Raji (cell line): ENCODE results near the gene TMC4.
A peak's percentile ranks its signal among the peaks of the same experiment; 100 is the strongest.

Experiments used
- POLR2A ChIP-seq: IDR thresholded peaks from 2 replicates; pipeline ENCODE4 v1.6.1; 2011; ENCODE audit warnings: low read depth, low read length, control low read depth; ENCODE audit not compliant: insufficient read depth

Gene TMC4

DNA sequence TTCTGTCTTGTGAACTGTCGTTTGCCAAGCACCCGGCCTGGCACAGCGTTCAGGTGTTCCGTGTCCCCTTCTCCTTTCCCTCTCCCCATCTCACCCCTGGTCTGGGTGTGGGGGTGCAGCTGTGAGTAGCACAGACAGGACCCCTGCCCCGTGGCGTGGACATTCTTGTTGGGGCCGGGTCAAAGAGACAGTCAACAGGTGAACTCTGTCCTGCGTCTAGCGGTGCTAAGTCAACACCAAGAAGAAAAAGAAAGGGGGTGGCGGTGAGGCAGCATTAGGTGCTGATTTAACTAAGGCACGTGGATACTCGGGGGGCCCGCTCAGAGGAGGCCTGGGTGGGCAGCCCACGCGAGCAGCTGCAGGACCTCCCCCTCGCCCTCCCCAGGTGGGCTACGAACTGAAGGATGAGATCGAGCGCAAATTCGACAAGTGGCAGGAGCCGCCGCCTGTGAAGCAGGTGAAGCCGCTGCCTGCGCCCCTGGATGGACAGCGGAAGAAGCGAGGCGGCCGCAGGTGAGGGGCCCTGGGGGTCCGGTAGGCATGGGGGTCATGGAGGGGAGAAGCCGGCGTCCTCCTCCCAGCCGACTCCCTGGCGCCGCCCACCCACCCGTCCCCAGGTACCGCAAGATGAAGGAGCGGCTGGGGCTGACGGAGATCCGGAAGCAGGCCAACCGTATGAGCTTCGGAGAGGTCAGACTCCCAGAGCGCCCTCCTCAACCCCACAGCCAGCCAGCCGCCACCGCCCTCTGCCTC lies 45.1 kb downstream of the TMC4 start:
- TF ChIP-seq POLR2A: no peak

GRCh38 chr19:54125713-54126112 lies 47.2 kb downstream of the TMC4 start:
- TF ChIP-seq POLR2A: no peak

GRCh38 chr19:54124393-54124792 lies 48.6 kb downstream of the TMC4 start:
- no peak for TF ChIP-seq POLR2A

GRCh38 chr19:54123682-54124081 lies 49.3 kb downstream of the TMC4 start:
- no peak for TF ChIP-seq POLR2A

- no peak for TF ChIP-seq POLR2A
Observed at GRCh38 chr19:54121259-54121658, 51.7 kb downstream of the TMC4 start.

DNA sequence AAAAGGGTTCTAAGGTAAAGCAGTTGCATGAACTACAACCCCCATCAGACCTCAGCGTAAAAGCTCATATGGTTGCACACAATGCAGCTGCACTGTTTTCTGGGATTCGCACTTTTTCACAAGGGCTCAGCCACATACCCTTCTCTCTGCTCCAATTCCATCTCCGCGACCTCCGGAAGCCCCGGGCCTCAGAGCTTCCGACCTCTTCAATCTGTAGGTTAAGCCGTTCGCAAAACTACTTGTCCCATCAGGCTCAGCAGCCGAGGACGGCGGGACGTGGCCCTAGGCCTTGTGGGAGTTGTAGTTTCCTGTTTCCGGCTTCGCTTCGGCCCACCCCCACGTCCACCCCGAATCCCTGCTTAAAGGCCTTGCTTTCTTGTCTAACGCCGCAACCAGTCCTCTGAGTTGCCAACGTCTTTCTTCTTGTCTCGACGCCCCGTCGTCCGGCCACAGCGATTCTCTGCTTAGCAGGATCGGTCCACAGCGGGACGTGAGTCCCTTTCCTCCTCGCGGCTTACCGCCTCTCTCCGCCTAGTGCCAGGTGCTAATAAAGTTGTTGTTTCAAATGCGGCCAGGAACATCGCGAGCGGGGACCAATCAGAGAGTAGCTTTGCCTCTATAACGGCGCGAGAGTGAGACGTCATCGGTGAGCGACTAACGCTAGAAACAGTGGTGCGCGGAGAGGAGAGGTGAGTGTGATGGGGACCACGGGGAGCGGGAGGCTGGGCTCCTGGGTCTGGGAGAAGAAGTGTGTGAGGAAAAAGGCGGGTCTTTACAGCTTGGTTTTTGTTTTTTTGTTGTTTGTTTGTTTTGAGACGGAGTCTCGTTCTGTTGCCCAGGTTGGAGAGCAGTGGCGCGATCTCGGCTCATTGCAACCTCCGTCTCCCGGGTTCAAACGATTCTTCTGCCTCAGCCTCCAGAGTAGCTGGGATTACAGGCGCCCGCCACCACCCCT lies 57.6 kb downstream of the TMC4 start, which contains the start of the genes PRPF31 and TFPT:
Gene PRPF31 (plus strand): TSS at position 646 of the 955 bp plus-strand sequence. CDS start 2,525 bp downstream, outside the sequence.
Gene TFPT (minus strand): TSS at position 549 of the 955 bp plus-strand sequence. CDS start 388 bp downstream, at position 161.
- peak; percentile 94 for TF ChIP-seq POLR2A

DNA sequence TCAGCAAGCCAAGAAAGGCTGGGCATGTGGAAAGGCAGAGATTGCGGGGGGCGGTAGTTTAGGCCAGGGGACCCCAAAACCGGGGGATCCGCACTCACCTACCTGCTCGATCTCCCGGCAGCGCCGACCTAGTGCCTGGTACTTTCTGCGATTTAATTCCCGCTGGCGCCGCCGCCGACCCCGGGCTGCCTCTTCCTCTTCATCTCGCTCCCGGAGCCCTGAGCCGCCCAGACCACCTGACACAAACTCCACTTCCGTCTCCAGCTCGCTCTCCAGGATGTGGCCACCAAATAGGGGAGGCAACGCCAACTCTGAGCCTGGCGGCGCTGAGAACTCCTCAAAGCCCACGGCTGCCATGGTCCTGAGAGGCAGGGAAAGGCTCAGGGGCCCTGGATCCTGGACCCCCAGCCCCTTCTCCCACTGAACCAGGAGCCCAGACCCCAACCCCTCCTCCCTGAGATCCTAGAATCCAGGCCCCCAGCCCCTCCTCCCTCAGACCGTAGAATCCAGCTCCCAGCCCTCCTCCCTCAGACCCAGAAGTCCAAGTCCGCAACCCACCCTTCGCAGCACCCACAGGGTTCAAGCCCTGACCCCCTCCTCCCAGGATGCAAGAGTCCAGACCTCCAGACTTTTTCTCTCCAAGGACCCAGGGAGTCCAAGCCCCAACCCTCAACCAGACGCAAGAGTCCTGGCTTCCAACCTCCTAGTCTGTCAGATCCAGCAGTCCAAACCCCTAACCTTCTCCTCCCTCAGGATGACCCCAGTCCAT lies 58.4 kb downstream of the TMC4 start:
- no peak for TF ChIP-seq POLR2A
